OCI-M2 (cell line): ENCODE measurements around the gene CCNYL1.

Source experiments
- DNase-seq: peaks from one replicate; lab custom pipeline; 2025; ENCODE audit not compliant: unreplicated experiment; lab: John Stamatoyannopoulos, UW

Gene CCNYL1

GRCh38 chr2:207765547-207765946, 54.1 kb downstream of the CCNYL1 start:
- DNase-seq, result no peak

- peak; percentile 21 for DNase-seq
Measured at GRCh38 chr2:207766041-207766551, 54.7 kb downstream of the CCNYL1 start.

DNA sequence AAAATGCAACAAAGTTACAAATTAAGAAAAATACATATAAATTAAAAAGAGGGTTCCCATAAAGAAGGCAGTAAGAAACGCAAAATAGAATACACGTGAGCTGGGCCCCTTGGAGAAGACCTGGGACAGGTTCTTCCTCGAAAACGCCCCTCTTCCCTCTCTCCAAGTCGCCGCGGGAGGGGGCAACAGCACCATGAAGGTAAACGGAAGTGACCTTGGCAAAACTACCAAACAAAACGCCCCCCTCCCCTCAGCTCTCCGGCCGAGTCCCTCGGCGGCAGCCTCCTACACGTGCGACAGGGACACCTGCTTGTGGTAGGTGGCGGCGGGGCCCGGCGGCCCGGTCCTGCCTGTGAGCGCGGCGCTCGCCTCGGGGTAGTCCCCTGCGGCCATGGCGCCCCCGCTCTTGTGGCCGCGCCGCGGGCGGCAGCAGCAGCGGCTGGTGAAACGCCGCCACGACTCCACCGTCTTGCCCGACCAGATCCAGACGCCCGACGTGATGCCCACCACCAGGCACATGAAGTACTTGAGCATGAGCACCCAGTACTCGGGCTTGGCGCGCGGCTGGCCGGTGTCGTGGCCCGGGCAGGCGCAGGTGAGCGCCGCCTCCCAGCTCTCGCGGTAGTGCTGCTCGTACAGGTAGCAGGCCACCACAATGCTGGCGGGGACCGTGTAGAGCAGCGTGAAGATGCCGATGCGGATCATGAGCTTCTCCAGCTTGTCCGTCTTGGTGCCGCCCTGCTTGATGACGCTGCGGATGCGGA, 55.4 kb downstream of the CCNYL1 start:
- DNase-seq, result no peak

GRCh38 chr2:207767461-207768167, 56.2 kb downstream of the CCNYL1 start:
- DNase-seq, result no peak

GRCh38 chr2:207768168-207768865, 56.9 kb downstream of the CCNYL1 start:
- no peak for DNase-seq

GRCh38 chr2:207768866-207769596, 57.6 kb downstream of the CCNYL1 start:
- no peak for DNase-seq

DNA sequence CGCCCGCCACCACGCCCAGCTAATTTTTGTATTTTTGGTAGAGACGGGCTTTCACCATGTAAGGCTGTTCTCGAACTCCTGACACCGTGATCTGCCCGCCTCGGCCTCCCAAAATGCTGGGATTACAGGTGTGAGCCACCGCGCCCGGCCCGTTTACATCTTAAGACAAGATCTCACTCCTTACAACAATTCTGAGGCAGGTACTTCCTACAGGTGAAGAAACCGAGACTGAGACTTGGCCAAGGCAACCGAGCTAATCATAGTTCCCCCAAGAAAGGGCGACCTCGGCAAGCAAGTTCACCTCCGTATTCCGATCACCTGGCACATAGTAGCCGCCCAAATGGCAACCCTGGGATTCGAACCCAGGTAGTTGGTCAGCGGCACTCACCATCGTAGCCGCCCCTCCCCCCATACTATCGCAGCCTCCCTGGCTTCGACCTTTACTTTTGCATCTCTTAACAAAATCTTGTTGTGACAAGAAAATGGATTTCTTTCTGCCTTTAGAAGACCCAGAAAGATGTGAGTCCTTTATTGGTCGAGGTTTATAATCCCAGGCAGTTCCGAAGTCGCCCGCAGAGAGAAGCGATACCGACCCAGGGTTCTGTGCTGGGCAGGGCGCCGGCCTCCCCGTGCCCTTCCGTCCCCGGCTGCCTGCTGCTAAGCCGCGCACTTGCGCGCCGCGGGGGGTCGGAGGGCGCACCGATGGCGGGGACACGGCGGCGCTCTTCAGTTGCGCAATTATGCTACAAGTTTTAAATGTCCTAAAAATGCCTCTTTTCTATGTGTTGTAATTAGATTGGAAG, 59.4 kb downstream of the CCNYL1 start:
- DNase-seq, result no peak

DNA sequence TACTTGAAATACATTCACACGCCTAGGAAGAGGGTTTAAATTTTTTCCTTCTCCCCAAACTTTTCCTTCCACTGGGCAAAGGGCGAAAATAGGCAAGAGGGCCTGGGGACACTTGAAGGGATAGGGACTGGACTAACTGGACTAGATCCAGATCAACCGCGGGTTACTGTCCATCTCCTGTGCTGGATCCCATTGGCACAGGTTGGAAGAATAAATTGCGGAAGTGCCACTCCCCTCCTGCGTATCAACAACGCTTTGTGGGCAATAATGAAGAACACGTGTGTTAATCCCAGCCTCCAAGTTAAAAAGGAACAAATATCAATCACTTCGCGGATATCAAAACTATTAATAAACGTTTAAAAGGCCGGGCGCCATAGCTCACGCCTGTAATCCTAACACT, 60.0 kb downstream of the CCNYL1 start:
- no peak for DNase-seq

DNA sequence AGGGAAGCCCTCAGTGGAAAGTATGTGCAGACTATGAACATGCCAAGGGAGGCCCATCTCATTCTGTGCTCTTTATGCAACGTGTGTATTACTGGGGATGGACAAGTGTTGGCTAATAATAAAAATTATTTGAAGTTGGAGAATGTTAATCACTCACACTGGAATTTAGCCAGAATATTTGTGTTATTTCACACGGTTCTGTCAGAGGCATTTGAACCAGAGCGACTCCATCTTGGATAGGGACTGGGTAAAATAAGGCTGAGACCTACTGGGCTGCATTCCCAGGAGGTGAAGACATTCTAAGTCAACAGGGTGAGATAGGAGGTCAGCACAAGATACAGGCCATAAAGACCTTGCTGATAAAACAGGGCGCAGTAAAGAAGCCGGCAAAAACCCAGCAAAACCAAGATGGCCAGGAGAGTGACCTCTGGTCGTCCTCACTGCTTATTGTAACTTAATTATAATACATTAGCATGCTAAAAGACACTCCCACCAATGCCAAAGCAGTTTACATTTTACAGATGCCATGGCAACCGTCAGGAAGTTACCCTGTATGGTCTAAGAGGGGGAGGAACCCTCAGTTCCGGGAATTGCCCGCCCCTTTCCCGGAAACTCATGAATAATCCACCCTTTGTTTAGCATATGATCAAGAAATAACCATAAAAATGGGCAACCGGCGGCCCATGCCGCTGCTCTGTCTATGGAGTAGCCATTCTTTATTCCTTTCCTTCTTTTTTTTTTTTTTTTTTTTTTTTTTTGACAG, 60.8 kb downstream of the CCNYL1 start:
- DNase-seq, result no peak

DNA sequence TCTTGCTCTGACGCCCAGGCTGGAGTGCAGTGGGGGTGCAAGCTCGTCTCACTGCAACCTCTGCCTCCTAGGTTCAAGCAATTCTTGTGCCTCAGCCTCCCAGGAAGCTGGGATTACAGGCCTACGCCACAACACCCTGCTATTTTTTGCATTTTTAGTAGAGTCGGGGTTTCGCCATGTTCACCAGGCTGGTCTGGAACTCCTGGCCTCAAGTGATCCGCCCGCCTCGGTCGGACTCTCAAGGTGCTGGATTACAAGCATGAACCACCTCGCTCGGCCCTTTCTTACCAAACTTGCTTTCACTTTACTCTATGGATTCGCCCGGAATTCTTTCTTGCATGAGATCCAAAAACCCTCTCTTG, 61.4 kb downstream of the CCNYL1 start:
- no peak for DNase-seq

- no peak for DNase-seq
Measured at GRCh38 chr2:207775473-207775872, 64.0 kb downstream of the CCNYL1 start.

GRCh38 chr2:207777124-207777523, 65.7 kb downstream of the CCNYL1 start:
- no peak for DNase-seq

- DNase-seq, result no peak
Measured at GRCh38 chr2:207778298-207778882, 67.0 kb downstream of the CCNYL1 start.

- no peak for DNase-seq
Measured at GRCh38 chr2:207779523-207779922, 68.1 kb downstream of the CCNYL1 start.

- no peak for DNase-seq
Measured at GRCh38 chr2:207782238-207783030, 71.0 kb downstream of the CCNYL1 start.

GRCh38 chr2:207783514-207783913, 72.1 kb downstream of the CCNYL1 start:
- DNase-seq, result no peak

DNA sequence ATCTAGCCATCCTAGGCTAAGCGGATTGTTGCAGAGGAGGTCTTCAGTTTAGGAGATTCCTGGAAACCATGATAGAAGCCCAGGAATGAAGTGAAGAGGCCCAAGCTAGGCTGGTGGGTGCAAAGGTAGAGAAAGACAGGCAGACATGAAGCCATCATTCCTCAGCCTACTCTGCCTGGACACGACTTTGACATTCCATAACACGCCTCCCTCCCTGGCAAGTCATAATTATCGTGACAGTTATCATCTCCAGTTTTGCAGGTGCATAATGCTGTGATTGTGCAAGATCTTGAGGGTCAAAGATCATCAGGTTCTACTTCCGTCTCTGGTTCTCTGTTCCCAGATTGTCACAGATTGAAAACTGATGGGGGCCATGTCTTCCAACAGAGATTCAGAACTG, 73.5 kb downstream of the CCNYL1 start:
- DNase-seq, result no peak

DNA sequence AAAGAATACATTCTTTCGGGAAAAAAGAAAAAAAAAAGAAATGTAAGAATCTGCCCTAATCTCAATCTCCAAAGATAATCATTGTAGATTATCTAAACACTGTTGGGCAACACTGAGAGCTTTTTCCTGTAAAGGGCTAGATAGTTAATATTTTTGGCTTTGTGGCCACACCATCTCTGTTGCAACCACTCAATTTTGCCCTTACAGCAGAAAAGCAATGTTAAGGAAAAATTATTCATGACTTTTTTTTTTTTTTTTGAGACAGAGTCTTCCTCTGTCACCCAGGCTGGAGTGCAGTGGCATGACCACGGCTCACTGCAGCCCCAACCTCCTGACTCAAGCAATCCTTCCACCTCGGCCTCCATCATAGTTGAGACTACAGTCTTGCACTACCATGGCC, 75.6 kb downstream of the CCNYL1 start:
- DNase-seq, result no peak
